ENCODE results near the gene ATP6V1G1.

The ATP6V1G1 gene

DNA sequence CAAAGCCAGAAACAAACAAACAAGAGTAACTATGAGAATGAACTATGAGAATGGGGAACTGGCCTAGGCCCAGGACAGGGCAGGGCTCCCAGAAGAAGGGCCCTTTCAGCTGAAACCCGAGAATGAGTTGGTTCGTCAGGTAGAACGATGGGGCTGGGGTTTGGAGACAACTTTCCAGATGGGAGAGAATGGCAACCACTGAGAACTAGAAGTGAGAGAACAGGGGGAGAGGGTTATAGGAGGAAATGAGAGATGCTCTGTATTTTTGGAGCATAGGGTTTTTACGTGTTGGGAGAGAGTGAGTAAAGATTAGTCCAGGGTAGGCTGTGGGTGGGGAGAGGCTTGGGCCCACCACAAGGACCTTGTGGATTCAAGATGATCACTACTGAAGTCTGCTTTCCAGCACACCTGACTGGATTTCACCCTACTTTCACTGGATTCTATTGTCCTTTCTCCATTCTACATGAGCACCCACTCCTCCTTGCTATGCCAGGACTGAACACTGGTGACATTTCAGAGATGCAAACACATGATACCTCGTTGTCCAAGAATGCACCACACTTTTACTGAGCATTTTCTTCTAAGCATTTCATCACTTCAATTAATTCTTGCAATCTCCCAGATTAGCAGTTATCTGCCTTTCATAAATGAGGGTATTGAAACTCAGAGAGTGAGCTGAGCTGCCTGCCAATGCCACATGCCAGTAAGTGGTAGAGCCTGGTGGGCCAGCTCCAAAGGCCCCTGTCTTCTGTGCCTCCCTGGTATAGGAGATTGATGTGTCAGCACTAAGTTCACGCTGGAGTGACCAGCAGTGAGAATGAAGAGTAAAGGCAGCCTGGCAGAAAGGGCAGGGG, 20.3 kb downstream of the ATP6V1G1 start:
- no peak overlapping the region for H3K4me3 ChIP-seq (ENCODE audit: low read depth, low read length)
- DNase-seq (ENCODE audit: low read depth) = no peak

DNA sequence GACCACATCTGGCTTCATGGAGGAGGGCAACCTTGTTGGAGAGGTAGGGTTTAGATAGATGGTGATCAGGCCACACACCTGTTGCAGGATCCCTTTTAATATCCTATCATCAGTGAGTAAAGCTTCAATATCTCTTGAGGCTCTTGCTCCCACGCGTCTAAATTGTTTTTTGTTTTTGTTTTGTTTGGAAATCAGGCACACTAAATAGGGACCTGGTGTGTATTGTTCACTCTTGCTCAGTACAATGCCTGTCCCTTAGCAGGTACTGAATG, 20.9 kb downstream of the ATP6V1G1 start:
- no peak overlapping the region for H3K4me3 ChIP-seq (ENCODE audit: low read depth, low read length)
- no peak for DNase-seq (ENCODE audit: low read depth)

GRCh38 chr9:114611516-114612271, 24.1 kb downstream of the ATP6V1G1 start:
- DNase-seq (ENCODE audit: low read depth) = peak; percentile 54
- peak overlapping the region; percentile 61 for H3K4me3 ChIP-seq (ENCODE audit: low read depth, low read length)

GRCh38 chr9:114612272-114612923, 24.8 kb downstream of the ATP6V1G1 start:
- peak overlapping the region; percentile 61 for H3K4me3 ChIP-seq (ENCODE audit: low read depth, low read length)
- DNase-seq (ENCODE audit: low read depth) = no peak

DNA sequence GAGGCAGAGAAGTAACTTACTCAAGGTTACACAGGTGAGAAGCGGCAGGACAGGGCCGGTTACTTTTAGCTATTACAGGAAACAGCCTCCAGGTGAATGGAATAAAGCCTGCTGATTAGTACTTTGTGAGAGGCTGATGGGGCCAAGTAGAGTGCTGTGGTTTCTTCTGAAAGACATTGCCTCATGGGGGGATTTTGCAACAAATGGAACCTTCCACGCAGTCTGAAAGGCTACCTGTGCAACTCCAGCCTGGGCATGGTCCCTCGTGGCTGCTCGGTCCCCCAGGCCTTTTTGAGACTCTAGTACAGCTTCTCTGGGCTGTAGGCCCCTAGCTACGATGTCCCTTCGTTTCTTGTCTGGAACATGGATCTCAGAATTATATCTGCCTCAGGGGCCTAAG, 25.5 kb downstream of the ATP6V1G1 start:
- H3K4me3 ChIP-seq (ENCODE audit: low read depth, low read length) = no peak overlapping the region
- DNase-seq (ENCODE audit: low read depth) = no peak

- H3K4me3 ChIP-seq (ENCODE audit: low read depth, low read length) = no peak overlapping the region
- no peak for DNase-seq (ENCODE audit: low read depth)
Observed at GRCh38 chr9:114613919-114614318, 26.4 kb downstream of the ATP6V1G1 start.

DNA sequence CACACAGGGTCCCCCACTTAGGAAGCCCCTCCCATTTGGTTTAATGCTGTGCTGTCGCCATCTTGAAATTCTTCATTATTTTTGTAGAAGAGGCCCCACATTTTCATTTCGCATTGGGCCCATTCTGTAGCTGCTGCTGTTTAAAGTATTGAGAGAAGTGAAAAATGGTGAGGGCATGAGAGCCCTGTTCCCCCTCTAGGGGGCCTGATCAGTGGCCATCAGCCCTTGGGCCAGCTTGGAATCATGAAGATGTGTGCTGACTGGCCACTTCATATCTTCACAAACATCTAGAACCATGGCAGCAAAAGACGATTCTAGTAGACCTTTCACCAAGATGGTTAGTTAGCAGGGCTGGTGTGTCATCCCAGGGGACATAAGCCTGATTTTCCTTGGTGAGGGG, 26.8 kb downstream of the ATP6V1G1 start:
- DNase-seq (ENCODE audit: low read depth) = no peak

DNA sequence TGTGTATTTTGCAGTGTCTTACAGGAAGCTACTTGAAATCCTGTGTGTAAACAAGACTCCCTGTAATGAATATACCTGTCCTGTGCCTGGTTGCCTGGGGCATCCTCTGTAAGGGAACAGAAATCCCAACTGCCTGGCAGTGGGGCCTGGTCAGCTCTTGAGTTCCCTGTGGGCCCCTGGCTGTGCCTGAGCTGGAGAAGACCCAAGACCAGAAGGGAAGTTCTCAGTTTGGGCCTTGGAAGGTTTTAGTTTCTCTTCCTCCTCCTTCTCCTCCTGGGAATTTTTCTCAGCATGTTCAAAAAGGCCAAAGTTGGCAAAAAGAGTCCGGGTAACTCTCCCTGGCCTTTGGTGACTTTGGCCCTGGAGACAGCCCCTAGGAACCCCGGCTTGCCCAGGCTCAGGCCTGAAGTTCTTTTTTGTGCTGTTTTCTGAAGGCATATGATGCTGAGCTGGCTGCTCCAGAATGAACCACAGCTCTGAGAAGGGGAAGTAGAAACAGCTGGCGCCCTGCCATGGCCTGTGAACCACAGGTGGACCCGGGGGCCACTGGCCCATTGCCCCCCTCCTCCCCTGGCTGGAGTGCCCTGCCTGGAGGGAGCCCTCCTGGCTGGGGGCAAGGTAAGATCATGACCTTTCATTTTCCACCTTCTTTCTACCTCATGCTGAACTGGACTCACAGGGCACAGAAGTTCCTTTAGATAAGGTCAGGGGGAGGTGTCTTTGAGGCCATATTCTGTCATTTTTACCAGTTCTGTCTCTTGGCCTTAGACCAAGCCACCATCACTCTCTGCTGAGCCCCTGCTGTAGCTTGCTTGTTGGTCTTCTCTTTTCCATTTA, 29.3 kb downstream of the ATP6V1G1 start:
- DNase-seq (ENCODE audit: low read depth) = no peak
- H3K4me3 ChIP-seq (ENCODE audit: low read depth, low read length) = no peak overlapping the region

More for the DNA sequence above, 26.8 kb downstream of the ATP6V1G1 start:
- H3K4me3 ChIP-seq (ENCODE audit: low read depth, low read length) = no peak overlapping the region

GRCh38 chr9:114619191-114619761, 31.7 kb downstream of the ATP6V1G1 start:
- DNase-seq (ENCODE audit: low read depth) = no peak
- no peak overlapping the region for H3K4me3 ChIP-seq (ENCODE audit: low read depth, low read length)

DNA sequence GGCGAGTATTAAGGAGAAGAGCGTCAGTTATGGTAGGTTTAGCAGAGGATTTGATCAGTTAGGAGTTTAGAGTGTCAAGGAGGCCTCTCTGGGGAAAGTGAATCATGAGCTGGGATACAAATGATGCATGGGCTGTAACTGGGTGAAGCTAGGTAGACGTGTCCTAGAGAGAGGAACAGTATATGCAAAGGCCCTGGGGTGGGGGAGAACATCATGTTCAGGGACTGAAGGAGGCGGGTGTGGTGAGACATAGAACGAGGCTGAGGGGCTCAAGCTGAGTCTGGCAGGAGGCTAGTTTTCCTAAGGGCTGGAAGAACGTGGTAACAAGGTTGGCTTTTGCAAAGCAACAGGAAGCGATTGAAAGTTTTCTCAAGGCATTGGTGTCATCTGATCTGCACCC, 34.0 kb downstream of the ATP6V1G1 start:
- no peak overlapping the region for H3K4me3 ChIP-seq (ENCODE audit: low read depth, low read length)
- DNase-seq (ENCODE audit: low read depth) = no peak

DNA sequence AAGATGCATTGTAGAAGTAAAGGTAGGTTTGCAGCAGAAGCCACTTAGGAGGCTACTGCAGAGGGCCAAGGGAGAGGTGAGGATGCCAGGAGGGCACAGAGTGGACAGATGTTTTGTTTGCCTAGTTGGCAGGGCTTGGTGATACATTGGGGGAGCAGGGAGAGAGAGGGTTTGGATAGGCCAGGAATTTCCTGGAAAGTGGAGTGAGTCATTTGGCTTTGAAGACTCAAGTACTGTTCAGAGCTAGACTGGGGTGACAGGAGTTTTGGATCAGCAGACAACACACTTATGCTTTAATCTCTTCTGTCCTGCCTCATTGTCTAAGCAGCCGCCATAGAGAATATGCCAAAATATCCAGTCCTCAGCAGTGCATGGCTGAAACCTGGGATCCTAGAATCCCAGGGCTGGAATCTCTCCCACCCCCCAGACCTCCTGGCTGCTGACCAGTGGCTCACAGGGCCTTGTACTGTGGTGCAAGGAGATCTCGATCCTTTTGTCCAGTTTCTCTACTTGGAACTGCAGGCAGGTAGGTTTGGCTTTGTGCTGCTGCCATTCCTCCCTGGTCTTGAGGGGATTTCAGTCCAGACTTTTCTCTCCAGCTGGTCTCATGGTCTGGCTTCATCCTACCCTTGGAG, 34.5 kb downstream of the ATP6V1G1 start:
- peak; percentile 33 for DNase-seq (ENCODE audit: low read depth)
- H3K4me3 ChIP-seq (ENCODE audit: low read depth, low read length) = no peak overlapping the region

DNA sequence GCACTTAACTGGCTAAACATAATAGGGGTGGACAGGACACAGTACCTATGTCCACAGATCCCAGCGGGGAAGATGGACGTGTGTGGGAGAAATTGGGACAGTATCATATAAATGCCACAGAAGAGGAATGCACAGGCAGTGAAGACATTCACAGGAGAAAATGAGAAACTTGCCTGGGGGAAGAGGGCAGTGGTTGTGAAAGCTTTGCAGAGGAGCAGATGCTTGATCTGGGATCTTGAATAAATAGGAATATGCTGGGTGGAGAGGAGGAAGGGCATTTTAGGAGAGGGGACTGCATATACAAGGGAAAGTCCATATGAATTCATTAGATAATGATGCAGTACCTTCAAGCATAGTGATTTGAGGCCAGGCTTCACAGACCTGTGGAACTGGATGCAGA, 37.1 kb downstream of the ATP6V1G1 start:
- no peak for DNase-seq (ENCODE audit: low read depth)

GRCh38 chr9:114626415-114627020, 38.9 kb downstream of the ATP6V1G1 start:
- no peak for DNase-seq (ENCODE audit: low read depth)
- no peak overlapping the region for H3K4me3 ChIP-seq (ENCODE audit: low read depth, low read length)

More for the DNA sequence above, 37.1 kb downstream of the ATP6V1G1 start:
- no peak overlapping the region for H3K4me3 ChIP-seq (ENCODE audit: low read depth, low read length)

GRCh38 chr9:114627553-114627952, 40.0 kb downstream of the ATP6V1G1 start:
- no peak for DNase-seq (ENCODE audit: low read depth)
- H3K4me3 ChIP-seq (ENCODE audit: low read depth, low read length) = no peak overlapping the region

GRCh38 chr9:114629563-114630090, 42.1 kb downstream of the ATP6V1G1 start:
- no peak for DNase-seq (ENCODE audit: low read depth)
- no peak overlapping the region for H3K4me3 ChIP-seq (ENCODE audit: low read depth, low read length)

DNA sequence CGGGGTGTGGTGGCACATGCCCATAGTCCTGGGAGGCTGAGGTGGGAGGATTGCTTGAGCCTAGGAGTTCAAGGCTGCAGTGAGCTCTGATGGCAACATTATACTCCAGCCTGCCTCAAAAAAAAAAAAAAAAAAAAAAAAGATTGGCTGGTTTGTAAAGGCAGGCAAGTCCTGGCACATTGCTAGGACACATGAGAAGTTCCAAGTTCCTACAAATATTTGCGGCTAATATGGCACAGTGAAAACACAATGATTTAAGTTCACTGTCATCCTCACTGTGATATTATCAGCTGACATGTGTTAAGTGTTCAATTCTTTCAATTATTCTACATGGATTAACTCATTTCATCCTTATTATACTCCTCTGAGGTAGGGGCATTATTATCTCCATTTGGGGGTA, 43.6 kb downstream of the ATP6V1G1 start:
- no peak overlapping the region for H3K4me3 ChIP-seq (ENCODE audit: low read depth, low read length)
- no peak for DNase-seq (ENCODE audit: low read depth)

DNA sequence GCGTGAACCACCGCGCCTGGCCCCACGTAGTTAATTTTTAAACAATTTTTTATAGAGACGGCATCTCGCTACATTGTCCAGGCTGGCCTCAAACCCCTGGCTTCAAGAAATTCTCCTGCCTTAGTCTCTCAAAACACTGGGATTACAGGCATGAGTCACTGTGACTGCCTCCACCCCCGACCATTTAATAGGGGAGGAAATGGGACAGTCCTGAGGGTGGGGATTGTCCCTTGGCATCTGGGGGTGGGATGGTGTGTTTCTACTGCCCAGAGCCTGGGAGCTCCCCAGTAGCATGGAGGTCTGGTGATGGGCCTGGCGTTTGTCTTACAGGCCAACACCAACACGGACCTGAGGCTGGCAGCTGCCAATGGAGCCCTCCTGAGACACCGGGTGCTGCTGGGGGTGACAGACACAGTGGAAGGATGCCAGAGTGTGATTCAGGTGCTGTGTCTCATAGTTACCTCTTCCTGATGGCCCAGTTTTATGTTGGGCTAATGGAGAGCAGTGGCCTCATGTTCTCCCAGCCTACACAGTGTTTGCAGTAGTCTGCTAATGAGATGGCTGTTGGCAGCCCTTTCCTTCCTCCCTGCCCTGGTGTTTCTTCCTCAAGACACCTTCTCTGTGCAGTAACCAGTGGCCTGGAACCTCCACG, 46.0 kb downstream of the ATP6V1G1 start:
- no peak for DNase-seq (ENCODE audit: low read depth)
- H3K4me3 ChIP-seq (ENCODE audit: low read depth, low read length) = no peak overlapping the region

GRCh38 chr9:114634387-114634786, 46.8 kb downstream of the ATP6V1G1 start:
- DNase-seq (ENCODE audit: low read depth) = no peak
- no peak overlapping the region for H3K4me3 ChIP-seq (ENCODE audit: low read depth, low read length)

Measured in skeletal muscle cell (primary cell).